HG03103 (cell line): Measurements from ENCODE around the gene RPA3.
A peak's percentile ranks its signal among the peaks of the same experiment; 100 is the strongest.
"Not testable (repeated sequence)": the region's sequence is repeated elsewhere in the genome, so short reads cannot be mapped to it uniquely, and the experiment has no call there.

Experiments
- ATAC-seq: cut with Tn5 transposase; IDR thresholded peaks from one replicate; pipeline ENCODE4 v1.9.1; 2021; ENCODE audit warnings: low read depth; ENCODE audit not compliant: unreplicated experiment

The RPA3 gene

DNA sequence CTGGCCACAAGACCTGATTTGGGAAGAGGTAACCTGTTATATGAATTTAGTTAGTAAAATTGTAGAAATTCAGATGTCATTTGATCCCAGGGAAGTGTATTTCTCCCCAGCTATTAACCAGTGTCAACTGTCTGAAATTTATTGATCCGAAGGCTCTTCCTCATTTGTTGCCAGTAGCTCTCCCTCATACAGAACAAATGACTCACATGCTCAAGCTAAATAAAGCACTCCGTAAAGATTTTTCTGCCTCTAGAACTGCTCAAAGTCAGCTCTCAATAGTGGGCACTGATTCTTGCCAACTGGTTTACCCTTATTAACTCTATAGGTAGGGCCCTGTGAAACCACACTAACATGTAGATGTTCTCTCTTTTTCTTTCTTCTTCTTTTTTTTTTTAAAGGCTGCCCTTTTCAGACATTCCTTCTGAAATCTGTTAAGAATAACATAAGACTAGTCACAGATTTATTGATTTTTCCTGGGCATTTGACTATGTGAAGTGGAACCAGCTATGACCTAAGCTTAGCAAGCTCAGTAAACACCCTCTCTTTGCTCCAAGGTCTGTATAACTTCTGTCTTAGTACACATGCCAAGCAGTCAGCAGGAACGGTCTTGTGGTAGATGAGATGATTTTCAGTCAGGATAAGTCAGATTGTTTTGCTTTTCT lies 21.8 kb downstream of the RPA3 start:
- no peak for ATAC-seq

DNA sequence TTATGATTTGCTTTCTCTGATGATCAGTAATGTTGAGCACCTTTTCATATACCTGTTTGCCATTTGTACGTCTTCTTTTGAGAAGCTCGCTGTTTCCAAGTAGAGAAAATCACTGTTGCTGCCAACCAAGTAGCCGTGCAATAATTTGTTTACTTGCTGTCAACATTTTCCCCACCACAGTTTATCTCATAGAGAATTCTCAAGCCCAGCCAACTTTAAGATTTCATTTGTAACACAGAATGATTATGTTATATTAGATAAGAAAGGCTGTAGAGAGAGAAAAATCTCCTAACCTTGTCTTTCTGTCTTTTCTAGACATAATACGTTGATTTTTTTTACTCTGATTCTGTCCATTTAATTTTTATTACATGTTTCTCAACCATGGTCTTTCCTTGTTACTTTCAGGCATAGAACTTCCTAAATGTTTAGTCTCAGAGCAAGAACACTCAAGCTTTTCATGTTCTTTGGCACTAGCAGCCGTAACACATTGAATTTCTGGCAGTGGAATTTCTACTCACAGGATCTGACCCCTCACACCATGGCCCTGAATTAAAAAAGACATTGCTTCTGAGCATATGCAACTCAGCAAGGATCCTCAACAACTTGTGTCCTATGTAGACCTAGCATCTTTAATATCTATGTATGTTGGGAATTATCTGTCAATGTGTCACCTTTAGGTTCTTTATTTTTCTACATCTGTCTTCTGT lies 23.1 kb downstream of the RPA3 start:
- no peak for ATAC-seq

DNA sequence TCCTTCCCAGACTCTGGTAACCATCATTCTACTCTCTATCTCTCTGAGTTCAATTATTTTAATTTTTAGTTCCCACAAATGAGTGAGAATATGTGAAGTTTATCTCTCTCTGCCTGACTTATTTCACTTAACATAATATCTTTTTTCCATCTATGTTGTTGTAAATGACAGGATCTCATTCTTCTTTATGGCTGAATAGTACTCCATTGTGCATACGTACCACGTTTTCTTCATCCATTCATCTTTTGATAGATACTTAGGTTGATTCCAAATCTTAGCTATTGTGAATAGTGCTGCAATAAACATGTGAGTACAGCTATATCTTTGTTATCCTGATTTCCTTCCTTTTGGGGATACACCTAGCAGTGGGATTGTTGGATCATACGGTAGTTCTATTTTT lies 23.9 kb downstream of the RPA3 start:
- ATAC-seq, result no peak

DNA sequence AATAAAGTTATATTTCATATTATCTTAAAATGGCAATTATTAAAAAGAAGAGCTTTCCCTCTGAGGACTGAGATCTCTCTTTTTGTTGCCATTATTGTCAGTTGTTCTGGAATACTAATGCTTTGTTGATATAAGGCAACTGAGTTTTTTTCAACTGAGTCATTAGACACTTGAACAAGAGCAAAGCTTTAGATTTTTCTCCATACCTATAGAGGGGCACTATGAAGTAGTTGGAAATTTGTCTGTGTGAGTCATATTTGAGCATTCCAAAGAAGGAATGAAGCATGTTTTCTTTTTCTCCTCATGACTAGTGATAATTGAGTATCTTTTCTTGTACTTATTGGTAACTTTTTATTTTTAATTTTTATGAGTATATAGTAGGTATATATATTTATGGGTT lies 24.5 kb downstream of the RPA3 start:
- ATAC-seq, result no peak

DNA sequence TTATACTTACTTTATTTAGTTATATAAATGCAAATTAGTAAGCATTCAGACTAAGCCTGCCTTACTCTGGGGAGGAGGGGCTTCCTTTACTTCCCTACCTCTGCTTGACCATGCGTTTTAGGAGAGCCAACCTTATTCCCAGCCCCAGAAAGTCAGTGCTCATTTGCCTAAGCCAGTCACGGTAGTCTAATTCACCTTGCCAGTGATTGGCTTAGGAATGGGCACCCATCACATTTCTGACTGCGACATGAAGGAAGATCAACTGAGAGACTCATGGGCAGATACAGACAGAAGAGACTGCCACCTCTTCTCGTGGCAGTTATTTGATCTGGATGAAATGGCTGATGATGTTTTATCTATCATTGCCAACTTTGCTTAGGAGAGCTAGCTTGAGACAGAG lies 29.5 kb downstream of the RPA3 start:
- ATAC-seq, result no peak

DNA sequence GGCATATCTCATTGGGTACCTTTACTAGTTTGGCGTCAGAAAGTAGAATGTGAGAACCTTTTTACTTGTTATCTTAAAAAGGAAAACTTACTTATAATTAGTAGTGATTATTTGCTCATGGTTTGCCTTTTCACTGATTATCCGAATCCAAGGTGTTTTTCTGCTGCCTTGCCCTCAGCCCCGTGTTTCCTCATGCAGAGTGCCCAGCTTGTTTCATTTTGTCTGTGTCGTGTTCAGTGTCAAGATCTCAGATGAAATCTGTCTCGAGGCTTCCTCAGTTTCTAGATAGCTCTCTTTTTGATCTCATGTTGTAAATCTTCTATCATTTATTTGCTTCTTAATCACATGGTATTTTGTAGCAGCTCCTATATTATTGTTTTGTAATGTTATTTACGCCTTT lies 30.1 kb downstream of the RPA3 start:
- no peak for ATAC-seq

DNA sequence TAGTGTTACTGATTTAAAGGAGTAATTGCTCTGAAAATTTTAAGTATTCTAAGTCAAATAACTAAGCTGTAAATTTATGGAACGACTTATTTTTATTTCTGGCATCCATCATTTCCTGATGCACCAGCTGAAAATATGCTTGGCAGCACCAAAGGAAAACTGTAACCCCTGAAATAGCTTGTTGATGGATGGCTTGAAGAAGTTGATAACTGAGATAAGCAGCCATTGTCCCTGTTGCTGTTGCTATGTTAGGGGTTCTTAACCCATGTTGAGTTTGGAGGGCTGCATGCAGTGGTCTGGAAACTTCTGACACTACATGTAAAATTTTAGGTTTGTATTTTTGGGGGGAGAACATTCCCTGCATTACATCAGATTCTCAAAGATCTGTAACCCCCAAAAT lies 30.6 kb downstream of the RPA3 start:
- no peak for ATAC-seq

DNA sequence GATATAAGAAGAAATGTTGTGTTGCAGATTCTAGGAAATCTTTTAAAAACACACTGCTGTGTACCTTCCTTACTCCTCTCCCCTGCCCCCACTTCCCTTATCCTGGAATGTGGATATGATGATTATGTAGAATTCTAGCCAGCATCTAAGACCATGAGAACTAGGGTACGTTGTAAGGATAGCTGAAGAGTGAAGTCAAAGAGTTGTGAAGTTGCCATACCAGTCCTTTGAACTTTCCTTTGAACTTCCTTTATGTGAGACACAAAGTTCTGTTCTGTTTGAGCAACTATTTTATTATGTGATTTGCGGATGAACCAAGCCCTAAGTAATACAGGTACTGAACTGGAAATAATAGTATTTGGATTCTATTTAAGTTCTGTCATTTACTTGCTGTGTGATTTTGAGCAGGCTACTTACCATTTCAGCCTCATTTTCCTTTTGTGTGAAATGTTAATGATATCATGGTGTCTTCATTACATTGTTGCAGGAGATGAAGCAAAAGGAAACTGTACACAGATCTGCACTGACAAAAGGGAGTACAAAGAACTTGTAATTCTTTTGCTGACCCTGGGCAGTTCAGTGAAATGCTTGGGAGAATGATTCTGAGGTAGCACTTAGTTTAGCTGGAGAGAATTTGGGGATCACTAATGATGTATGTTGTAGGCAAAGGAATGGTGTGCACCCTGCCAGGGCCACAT lies 31.4 kb downstream of the RPA3 start:
- no peak for ATAC-seq

DNA sequence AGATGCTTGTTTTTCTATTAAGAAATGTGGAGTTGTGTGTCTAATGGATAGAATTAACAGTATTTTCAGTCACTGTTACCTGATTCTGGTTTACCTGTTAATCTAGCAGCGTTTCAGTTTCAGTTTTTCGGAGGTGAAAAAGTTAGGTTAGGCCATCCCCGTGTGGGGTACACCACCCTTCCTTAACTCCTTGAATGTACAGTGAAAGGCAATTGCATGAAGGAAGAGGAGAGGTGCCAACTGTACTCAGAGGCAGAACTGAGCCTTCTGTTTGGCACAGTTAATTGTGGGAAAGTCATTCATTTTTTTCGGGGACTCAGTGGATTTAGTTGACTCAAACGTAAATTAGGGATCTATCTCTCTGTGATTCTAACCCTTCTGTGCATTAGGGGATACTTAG lies 35.5 kb downstream of the RPA3 start:
- no peak for ATAC-seq

DNA sequence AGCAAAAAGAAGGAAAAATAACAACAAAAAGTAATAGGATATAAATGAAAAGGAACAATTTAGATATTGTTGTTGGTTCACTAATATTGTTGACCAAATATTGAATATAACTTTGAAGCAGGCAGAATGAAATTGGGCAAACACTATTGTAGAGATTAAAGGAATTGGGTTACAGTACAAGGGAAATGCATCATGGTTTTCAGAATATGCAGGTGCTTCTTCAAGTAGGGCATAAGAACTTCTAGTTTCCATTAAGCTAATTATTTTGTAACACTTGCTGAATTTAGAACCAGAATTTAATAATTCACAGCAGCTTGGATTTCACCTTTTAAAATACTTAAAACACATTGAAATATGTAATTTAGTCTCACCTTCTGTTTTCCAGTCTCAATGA lies 36.5 kb downstream of the RPA3 start:
- ATAC-seq, result no peak

DNA sequence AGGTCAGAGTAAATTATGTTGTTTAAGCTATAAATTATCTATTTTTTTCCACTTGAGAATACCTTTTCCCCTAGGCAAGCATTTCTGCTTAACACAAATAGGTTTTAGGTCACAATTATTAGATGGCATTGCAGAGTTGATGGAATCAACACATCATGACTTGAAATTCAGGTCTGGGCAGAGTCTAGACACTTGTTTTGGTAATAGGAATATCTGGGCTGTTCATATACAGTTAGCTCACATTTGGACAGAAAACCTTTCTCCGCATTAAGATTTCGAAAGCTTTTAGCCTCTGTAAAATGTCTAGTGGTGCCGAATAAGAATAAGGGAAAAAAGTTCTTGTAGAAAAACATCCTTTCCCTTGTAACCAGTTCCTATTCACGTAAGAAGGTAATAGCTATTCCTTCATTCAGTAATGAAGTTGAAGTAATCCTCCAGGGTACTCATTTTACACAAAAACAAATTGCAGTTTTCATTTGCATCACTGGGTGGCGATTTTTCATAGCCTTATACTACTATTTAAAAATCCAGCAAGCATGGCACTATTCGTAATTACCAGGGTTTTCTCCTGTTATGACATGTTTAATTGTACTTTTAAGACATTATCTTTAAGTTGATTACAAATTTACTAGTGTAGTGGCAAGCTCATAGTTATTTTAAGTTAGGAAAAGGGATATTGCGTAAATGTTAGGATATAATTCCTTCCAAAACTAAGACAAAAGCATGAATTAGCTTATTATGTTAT lies 37.0 kb downstream of the RPA3 start:
- ATAC-seq, result peak; percentile 79

DNA sequence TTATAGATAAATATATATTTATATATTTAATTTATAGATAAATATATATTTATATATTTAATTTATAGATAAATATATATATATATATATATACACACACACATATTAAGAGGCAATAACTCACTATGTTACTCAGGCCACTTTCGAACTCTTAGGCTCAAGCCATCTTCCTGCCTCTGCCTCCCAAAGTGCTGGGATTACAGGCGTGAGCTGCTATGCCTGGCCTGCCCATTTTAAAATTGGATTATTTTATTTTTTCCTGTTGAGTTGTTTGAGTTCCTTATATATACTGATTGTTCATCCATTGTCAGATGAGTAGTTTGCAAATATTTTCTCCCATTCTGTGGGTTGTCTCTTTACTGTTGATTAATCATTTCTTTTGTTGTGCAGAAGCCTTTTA lies 38.8 kb downstream of the RPA3 start:
- not testable (repeated sequence) for ATAC-seq

DNA sequence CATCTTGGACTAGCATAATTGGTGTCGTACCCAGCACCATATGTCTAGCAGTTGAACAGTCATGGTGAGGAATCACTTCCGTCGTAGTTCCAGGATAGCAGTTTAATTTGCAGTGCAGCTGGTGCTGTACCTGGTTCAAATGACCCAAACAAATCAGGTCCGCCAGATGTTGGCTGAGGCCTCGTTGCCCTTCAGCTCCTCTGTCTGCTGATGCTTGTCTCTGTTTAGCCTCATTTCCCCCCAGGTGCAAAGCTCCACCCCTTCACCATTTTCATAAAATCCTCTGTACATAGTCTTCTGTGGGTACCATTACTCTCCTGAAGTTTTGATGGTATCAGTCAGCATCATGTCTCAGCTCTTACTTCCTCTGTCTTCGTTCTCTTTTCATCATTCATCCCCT lies 42.7 kb downstream of the RPA3 start:
- ATAC-seq, result no peak

DNA sequence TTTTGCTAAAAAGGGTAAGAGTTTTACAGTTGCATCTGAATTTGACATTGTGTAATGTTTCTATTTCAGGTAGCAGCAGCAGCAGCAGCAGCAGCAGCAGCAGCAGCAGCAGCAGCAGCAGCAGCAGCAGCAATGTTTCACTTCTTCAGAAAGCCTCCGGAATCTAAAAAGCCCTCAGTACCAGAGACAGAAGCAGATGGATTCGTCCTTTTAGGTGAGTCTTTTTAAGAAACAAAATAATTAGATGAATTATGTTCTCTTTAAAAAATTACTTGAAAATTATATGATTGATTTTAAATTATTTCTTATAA lies 45.2 kb downstream of the RPA3 start:
- ATAC-seq, result no peak

DNA sequence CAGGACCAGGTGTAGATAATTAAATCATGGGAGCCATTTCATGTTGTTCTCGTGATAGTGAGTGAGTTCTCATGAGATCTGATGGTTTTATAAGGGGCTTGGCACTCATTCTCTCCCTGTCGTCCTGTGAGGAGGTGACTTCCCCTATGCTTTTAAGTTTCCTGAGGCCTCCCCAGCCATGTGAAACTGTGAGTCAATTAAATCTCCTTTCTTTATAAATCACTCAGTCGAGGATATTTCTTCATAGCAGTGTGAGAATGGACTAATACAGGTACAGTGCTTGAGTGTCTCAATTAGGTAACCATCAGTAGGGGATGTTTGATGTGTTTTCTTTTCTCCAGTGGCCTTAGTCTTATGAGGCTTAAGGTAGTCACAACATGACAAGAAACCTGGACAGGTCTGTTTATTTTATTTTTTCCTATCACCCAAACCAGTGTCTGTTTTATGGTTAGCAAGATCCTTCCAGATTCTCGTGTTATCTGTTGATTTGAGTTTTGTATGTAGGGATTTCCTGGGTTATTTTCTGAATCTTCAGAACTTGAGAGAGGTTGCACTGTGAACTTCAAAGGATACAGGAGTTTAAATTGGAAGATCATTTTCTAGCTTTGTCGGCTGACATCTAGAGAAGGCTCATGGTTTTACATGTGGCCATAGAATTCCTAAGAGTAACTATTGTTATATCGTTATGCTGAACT lies 45.7 kb downstream of the RPA3 start:
- ATAC-seq, result no peak

DNA sequence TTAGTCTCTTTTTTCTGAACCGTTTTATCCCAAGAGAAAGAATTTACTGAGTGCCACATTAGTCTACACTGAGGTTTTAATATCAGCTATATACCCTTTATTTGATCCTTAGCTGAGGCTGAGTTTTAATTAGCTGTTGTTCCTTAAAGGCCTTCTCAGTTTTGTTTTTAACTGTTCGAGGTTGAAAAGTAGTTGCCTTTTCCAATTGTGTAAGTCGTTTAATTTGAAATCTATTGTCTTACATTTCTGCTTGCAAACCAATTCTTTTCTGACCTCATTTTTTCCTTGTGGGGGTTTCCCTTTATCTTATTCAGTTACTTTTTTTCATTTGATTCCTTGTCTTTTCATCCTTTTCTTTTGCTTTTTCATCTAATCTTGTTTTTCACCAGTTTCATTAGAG lies 47.0 kb downstream of the RPA3 start:
- no peak for ATAC-seq

DNA sequence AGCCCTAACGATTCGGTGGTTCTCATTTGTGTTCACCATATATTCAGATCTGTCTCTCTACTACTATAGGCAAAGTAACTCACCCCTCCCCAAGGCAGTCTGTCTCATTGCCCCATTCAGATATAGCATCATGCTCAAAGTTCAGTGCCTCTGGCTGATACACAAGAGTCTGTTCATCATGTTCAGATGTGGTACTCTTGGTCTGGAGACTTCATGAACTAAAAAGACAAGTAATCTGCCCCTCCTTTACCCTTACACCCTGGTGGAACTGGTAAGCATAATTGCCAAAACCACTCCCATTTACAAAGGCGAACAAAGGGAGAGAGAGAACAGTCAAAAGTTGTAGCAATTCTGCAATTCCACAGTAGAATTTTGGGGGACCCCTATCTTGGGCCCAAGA lies 47.9 kb downstream of the RPA3 start:
- no peak for ATAC-seq

DNA sequence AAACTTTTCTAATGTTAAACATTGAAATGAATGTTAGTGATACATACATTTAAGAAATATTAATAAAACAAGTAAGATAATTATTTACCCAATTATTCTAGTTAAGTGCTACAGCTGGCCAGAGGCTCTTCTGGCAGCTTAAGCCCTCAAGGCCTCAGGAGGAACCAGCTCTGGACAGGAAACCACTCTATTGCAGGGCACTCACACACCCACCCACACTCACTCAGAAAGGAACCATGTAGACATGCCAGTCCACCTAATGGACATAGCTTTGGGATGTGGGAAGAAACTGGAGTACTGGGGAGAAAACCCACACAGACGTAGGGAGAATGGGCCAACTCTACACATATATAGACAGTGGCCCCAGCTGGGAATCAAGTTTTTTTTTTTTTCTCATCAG lies 49.7 kb downstream of the RPA3 start:
- ATAC-seq, result no peak

DNA sequence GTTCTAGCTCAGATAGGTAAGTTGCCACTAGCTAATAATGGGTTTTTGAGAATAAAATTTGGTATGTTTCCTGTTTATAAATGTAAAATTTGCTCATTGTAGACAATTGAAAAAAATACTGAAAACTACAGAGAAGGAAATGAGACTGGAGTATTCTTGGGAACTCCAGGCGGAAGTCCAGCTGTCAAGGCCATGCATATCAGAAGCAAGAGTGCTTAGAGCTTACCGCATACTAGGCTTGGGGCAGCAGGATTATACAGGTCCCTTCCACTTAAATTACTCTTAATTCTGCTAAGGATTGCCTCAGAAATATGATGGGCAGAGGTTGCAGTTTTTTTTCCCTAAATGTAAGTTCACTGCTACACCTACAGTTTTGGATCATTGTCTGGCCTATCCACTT lies 51.2 kb downstream of the RPA3 start:
- no peak for ATAC-seq

DNA sequence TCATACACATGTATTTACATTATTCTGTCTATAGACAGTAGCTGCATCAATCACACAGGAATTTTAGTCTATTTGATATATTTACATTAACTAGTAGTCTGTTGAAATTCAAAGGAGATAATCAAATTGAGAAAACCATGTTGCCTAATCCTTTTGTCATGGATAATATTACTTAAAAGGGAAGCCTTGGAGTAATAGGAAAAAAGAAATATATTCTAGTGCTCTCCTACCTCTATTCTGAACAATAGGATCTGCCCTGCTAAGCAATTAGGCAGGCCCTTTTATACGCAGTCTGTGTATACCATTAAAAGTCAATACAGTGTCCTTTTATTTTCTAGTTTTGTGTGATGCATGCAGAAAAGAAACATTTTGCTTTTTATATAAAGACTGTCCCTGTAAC lies 53.4 kb downstream of the RPA3 start:
- no peak for ATAC-seq

DNA sequence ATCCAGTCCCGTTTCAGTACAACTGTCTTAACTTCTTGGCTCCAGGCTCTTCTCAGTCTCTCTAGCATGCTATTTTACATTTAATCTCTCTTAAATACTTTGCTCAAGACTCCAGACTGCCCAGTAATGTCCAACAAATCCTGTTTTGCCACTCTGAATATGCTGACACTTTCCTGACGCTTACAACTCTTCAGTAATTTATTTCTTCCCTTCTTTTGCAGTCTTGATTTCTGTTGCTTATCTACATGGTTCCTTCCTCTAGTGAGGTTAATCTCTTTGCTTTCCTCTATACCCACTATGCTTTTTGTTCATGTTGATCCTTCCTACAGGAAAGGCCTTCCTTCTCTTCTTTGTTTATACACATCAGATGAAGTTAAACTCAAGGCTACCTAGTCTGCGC lies 54.1 kb downstream of the RPA3 start:
- ATAC-seq, result no peak
